SU-DHL-6 (cell line): Measurements from ENCODE around the gene FRY.

ENCODE experiments used
- CTCF ChIP-seq: fragments of 200-600 bp; sonication (generic); IDR thresholded peaks from one replicate; pipeline ENCODE4 v1.5.1; 2017; ENCODE audit warnings: antibody characterized with exemption, mild to moderate bottlenecking, low read length, moderate library complexity; ENCODE audit not compliant: insufficient read depth, poor library complexity, severe bottlenecking
- EZH2phosphoT487 ChIP-seq: fragments of 200-600 bp; sonication (generic), shearing (Covaris generic); conservative IDR thresholded peaks from 2 replicates; pipeline ENCODE4 v1.6.1; 2018; ENCODE audit warnings: mild to moderate bottlenecking, antibody characterized with exemption, low read length, moderate library complexity, mixed read lengths

GRCh38 chr13:32098272-32098671, 66.7 kb downstream of the FRY start:
- TF ChIP-seq CTCF (no peak), EZH2phosphoT487 (no peak)
